ENCODE data around the gene MAP3K1.

MAP3K1 gene

DNA sequence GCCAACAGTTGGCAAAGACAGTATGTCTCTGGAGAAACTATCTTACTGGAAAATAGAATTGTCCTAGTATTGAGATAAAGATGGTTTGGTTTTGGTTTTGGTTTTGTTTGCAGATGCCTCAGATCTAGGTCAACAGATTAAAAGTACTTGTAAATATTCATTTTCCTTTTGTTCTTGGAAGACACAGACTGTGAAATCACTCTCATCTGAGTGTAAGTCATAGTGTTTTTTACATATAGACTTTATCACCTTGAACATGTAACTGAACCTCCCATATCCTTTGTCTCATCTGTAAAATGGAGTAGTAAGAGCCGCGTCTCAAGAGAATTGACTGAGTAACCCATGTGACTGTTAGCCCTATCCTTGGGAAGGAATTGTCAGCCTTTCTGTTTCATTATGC lies 34.3 kb downstream of the MAP3K1 start:
- Histone ChIP-seq H3K9me3 (ENCODE audit: control insufficient read depth, low read length) (no peaks in the 10 kb centered on the region), H3K4me3 (ENCODE audit: low read length) (no peak overlapping the region), H3K4me1 (ENCODE audit: control insufficient read depth, insufficient read depth, low read length) (peaks cover 11% of the 10 kb centered on the region), H3K27me3 (replicated peaks; ENCODE audit: control insufficient read depth, insufficient read depth, low read length) (no peaks in the 10 kb centered on the region), H3K36me3 (ENCODE audit: control insufficient read depth, insufficient read depth, low read length, severe bottlenecking) (no peaks in the 10 kb centered on the region), H3K9ac (ENCODE audit: low read length) (no peak overlapping the region)
- no peak for DNase-seq (ENCODE audit: low read depth)

DNA sequence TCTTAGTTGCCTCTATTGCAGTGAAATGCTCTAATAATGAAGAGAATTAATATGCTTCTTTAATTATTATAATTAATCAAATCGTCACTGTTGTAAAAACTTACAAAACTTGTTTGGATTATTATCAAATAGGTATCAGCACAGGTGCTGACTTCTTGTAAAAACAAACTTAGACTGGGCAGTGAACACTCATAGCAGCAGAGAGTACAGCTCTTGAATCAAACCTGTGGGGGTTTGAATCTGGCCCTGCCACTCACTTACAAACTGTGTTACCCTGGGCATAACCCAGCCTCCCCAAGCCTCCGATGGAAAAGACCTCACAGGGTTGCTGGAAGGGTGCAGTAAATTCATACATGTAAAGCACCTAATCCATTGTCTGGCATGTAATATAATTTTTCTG lies 35.1 kb downstream of the MAP3K1 start:
- no peaks in the 10 kb centered on the region for H3K36me3 ChIP-seq (ENCODE audit: control insufficient read depth, insufficient read depth, low read length, severe bottlenecking)
- no peak overlapping the region for H3K9ac ChIP-seq (ENCODE audit: low read length)
- no peaks in the 10 kb centered on the region for H3K9me3 ChIP-seq (ENCODE audit: control insufficient read depth, low read length)
- peaks cover 11% of the 10 kb centered on the region for H3K4me1 ChIP-seq (ENCODE audit: control insufficient read depth, insufficient read depth, low read length)
- H3K4me3 ChIP-seq (ENCODE audit: low read length): no peak overlapping the region
- H3K27me3 ChIP-seq (replicated peaks; ENCODE audit: control insufficient read depth, insufficient read depth, low read length): no peaks in the 10 kb centered on the region
- DNase-seq (ENCODE audit: low read depth): no peak

DNA sequence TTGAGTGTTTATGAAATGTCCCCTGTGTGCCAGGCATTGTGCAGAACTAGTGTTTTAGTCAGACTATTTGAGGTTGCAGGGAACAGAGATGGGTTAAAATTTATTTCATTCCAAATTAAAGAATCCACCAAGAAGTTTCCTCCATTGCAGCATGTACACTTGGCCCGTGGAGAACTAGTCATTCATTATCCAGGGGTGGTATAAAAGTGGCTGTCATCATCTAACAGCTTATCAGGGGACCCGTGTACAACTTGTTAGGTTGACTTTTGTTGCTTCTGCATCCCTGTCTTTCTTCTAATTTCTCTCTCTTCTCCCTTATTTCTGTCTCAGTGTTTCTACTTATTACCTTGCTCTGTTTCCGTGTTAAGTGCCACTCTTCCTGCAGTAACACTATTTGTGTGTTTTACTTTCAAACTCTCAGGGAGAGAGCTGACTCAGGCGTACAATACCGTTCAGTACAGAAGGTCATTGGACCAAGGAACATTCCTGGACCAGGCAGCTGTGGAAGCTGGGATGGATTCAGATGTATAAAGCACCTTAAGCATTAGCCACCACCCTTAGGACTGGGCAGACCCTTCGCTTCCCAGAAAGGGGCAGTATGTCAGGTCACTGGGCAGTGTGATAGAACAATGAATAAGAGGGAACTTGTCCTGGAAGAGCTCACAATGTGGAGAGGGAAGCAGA lies 36.1 kb downstream of the MAP3K1 start:
- H3K9me3 ChIP-seq (ENCODE audit: control insufficient read depth, low read length): no peaks in the 10 kb centered on the region
- H3K27me3 ChIP-seq (replicated peaks; ENCODE audit: control insufficient read depth, insufficient read depth, low read length): no peaks in the 10 kb centered on the region
- peaks cover 11% of the 10 kb centered on the region for H3K4me1 ChIP-seq (ENCODE audit: control insufficient read depth, insufficient read depth, low read length)
- no peak overlapping the region for H3K9ac ChIP-seq (ENCODE audit: low read length)
- no peaks in the 10 kb centered on the region for H3K36me3 ChIP-seq (ENCODE audit: control insufficient read depth, insufficient read depth, low read length, severe bottlenecking)
- H3K4me3 ChIP-seq (ENCODE audit: low read length): no peak overlapping the region
- no peak for DNase-seq (ENCODE audit: low read depth)

DNA sequence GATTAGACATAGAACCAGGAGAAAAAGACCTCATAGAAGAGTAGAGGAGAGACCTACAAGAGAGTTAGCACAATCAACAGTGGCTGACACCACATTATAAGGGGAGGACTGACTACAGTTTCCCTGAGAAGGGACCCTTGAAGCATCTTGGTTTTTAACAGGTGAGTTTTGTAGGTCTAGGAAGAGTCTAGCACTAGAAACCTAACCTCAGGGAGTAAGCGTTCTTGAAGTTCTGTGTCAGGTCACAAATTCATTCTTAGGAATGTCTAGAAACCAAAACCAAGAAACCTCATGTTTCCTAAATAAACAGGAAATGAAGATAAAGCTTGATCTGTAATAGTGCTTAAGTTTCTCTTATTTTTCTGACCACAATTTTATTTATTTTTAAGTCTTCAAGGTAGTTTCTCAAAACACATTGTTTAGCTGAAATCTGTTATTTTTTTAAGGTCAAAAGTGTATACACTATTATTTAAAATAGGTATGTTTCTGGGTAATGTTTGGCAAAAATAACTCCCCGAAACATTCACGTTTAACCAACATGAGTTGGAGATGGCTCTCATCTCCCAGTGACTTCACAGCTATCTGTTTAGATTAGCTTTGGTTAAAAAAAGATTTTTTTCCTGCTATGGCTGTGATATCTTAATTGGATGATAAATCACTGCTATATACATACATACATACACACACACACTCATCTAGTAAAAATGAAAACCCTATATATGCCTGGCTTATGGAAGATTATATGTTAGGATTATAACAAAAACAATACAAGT lies 37.1 kb downstream of the MAP3K1 start:
- Histone ChIP-seq H3K9ac (ENCODE audit: low read length) (no peak overlapping the region), H3K4me1 (ENCODE audit: control insufficient read depth, insufficient read depth, low read length) (peaks cover 11% of the 10 kb centered on the region), H3K9me3 (ENCODE audit: control insufficient read depth, low read length) (no peaks in the 10 kb centered on the region), H3K27me3 (replicated peaks; ENCODE audit: control insufficient read depth, insufficient read depth, low read length) (no peaks in the 10 kb centered on the region), H3K4me3 (ENCODE audit: low read length) (no peak overlapping the region), H3K36me3 (ENCODE audit: control insufficient read depth, insufficient read depth, low read length, severe bottlenecking) (no peaks in the 10 kb centered on the region)
- peak; percentile 23 for DNase-seq (ENCODE audit: low read depth)

DNA sequence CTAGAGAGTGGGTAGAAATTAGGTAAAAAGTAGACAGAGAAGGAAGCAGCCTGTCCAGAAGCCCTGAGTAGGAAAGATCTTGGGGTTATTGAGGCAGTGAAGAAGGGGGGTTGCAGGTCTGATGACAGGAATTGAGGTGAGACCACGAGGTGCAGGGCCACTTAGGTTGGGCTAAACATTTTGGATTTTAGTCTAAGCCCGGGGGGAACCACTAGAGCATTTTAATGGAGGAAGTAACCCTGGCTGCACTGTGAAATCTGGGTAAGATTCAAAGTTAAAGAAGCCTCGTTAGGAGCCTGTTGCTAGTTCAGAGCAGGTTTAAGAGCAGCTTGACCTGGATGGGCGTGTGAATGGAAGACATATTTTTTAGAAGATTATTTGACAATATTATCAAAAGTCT lies 38.3 kb downstream of the MAP3K1 start:
- Histone ChIP-seq H3K27me3 (replicated peaks; ENCODE audit: control insufficient read depth, insufficient read depth, low read length) (no peaks in the 10 kb centered on the region), H3K36me3 (ENCODE audit: control insufficient read depth, insufficient read depth, low read length, severe bottlenecking) (no peaks in the 10 kb centered on the region), H3K4me1 (ENCODE audit: control insufficient read depth, insufficient read depth, low read length) (peaks cover 11% of the 10 kb centered on the region), H3K9ac (ENCODE audit: low read length) (no peak overlapping the region), H3K4me3 (ENCODE audit: low read length) (no peak overlapping the region), H3K9me3 (ENCODE audit: control insufficient read depth, low read length) (no peaks in the 10 kb centered on the region)
- DNase-seq (ENCODE audit: low read depth): no peak

DNA sequence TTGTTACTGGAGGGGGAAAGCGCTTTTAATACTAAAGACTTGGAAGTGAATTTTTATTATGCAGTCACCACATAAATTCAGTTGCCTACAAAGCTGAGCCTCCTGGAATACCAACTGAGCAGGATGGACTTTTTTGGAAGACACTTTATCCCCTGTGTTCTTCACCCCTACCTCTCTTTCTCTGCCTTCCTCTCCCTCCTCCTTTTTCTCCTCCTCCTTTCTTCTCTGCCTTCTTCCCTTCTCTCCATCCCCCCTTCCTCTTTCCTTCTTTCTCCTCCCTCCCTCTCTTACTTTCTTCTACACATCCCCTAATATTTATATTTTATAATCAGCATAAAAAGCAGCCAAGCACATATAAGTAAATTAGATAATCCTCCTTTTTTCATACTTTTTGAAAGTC lies 39.6 kb downstream of the MAP3K1 start:
- H3K27me3 ChIP-seq (replicated peaks; ENCODE audit: control insufficient read depth, insufficient read depth, low read length): no peaks in the 10 kb centered on the region
- H3K9ac ChIP-seq (ENCODE audit: low read length): no peak overlapping the region
- peaks cover 11% of the 10 kb centered on the region for H3K4me1 ChIP-seq (ENCODE audit: control insufficient read depth, insufficient read depth, low read length)
- H3K36me3 ChIP-seq (ENCODE audit: control insufficient read depth, insufficient read depth, low read length, severe bottlenecking): no peaks in the 10 kb centered on the region
- no peak for DNase-seq (ENCODE audit: low read depth)
- no peak overlapping the region for H3K4me3 ChIP-seq (ENCODE audit: low read length)
- no peaks in the 10 kb centered on the region for H3K9me3 ChIP-seq (ENCODE audit: control insufficient read depth, low read length)

DNA sequence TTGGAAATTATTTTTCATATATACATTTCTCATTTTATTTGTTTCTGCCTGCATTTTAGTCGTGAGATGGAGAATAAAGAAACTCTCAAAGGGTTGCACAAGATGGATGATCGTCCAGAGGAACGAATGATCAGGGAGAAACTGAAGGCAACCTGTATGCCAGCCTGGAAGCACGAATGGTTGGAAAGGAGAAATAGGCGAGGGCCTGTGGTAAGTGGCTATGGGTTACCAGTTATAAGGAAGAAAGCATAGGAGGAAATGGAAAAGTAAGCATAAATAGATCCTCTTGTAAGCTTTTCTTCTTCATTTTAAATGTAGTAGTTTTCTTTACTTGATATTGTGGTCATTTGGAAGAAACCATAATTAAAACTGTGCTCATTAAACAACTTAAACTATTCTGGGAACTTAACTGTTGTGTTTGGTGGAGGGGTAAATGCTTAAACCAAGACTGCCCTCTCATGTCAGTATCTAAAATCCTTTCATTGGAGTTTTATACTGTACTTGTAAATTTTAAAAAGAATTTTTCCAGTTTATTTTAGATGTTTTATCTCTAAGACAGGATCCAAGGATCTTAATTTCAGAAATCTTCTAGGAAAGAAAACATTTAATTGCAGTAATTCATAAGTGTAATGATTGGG lies 41.3 kb downstream of the MAP3K1 start:
- Histone ChIP-seq H3K27me3 (replicated peaks; ENCODE audit: control insufficient read depth, insufficient read depth, low read length) (no peaks in the 10 kb centered on the region), H3K9me3 (ENCODE audit: control insufficient read depth, low read length) (no peaks in the 10 kb centered on the region), H3K4me3 (ENCODE audit: low read length) (no peak overlapping the region), H3K36me3 (ENCODE audit: control insufficient read depth, insufficient read depth, low read length, severe bottlenecking) (no peaks in the 10 kb centered on the region), H3K9ac (ENCODE audit: low read length) (no peak overlapping the region), H3K4me1 (ENCODE audit: control insufficient read depth, insufficient read depth, low read length) (peaks cover 9% of the 10 kb centered on the region)
- DNase-seq (ENCODE audit: low read depth): no peak

DNA sequence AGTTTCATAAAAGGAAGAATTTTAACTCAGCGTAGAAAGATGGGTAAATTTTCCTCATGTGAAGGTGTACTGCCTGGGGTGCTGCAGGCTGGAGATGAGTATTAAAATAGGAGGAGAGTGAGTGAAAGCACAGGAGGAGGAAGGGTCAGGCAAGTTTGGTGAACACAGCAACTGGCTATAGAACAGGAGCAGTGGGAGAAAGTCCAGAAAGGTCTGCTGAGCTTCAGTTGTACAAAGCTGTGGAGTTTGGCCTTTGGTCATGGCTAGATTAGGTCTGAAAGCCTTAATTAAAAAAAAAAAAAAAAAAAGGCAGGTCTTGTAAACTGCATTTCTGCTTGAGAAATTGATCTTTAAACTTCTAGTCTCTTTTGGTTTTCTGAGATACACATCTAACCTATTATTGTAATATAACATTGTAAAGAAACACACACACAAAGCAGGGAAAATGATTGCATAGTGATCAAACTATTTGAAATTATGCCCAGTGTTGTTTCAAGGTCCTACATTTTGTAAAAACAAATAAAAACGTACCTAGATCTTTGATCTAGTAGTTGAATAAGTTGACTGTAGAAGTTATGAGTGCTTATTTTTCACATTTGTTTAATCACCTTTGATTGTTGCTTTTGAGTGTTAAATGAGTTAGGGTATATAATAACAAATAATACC lies 43.6 kb downstream of the MAP3K1 start:
- H3K27me3 ChIP-seq (replicated peaks; ENCODE audit: control insufficient read depth, insufficient read depth, low read length): no peaks in the 10 kb centered on the region
- H3K9ac ChIP-seq (ENCODE audit: low read length): no peak overlapping the region
- DNase-seq (ENCODE audit: low read depth): no peak
- H3K36me3 ChIP-seq (ENCODE audit: control insufficient read depth, insufficient read depth, low read length, severe bottlenecking): peaks cover 4% of the 10 kb centered on the region
- H3K9me3 ChIP-seq (ENCODE audit: control insufficient read depth, low read length): no peaks in the 10 kb centered on the region
- no peak overlapping the region for H3K4me3 ChIP-seq (ENCODE audit: low read length)
- H3K4me1 ChIP-seq (ENCODE audit: control insufficient read depth, insufficient read depth, low read length): peaks cover 3% of the 10 kb centered on the region

DNA sequence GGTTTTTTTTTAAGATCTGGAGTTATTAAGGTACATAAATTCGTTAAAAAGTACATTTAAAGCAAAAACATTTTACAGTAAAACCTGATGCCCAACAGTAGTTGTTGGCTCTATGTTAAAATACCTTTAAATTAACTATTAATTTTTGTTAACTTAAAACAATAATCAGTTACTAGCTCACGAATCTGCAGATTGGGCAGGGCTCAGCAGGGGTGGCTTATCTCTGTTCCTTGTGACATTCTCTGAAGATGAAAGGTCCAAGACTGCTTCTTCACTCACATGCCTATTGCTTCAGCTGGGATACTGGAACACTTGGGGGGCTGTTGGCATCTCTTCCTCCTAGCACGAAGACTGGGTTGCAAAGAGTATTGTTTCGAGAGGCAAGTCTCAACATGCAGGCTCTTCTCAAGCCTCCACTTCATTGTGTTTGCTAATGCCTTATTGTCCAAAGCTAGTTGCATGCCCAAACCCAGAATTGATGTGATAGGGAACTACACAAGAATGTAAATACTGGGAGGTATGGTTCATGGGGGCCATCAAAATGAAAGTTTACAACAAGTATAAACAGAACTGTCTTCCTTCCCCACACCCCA lies 46.6 kb downstream of the MAP3K1 start:
- DNase-seq (ENCODE audit: low read depth): no peak
- Histone ChIP-seq H3K9me3 (ENCODE audit: control insufficient read depth, low read length) (no peaks in the 10 kb centered on the region), H3K9ac (ENCODE audit: low read length) (no peak overlapping the region), H3K4me1 (ENCODE audit: control insufficient read depth, insufficient read depth, low read length) (no peaks in the 10 kb centered on the region), H3K4me3 (ENCODE audit: low read length) (no peak overlapping the region), H3K27me3 (replicated peaks; ENCODE audit: control insufficient read depth, insufficient read depth, low read length) (no peaks in the 10 kb centered on the region), H3K36me3 (ENCODE audit: control insufficient read depth, insufficient read depth, low read length, severe bottlenecking) (peaks cover 11% of the 10 kb centered on the region)

DNA sequence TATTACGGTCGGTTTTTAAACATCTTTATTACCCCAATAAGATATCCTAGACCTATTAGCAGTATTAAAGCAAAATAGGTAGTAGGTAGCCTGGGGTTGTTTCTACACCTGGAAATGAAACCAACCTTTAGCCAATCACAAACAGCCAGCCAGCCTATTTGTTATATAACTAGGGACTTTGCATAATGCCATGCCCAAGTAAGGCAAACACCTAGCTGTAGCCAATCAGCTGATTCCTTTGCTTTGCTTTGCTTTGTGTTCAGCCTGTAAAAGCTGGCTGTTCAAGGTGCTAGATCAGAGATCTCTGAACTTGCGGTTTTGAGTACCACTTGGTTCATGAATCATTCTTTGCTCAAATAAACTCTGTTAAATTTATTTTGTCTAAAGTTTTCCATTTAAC lies 47.6 kb downstream of the MAP3K1 start:
- DNase-seq (ENCODE audit: low read depth): no peak
- Histone ChIP-seq H3K9me3 (ENCODE audit: control insufficient read depth, low read length) (no peaks in the 10 kb centered on the region), H3K9ac (ENCODE audit: low read length) (no peak overlapping the region), H3K4me1 (ENCODE audit: control insufficient read depth, insufficient read depth, low read length) (no peaks in the 10 kb centered on the region), H3K36me3 (ENCODE audit: control insufficient read depth, insufficient read depth, low read length, severe bottlenecking) (peaks cover 11% of the 10 kb centered on the region), H3K27me3 (replicated peaks; ENCODE audit: control insufficient read depth, insufficient read depth, low read length) (no peaks in the 10 kb centered on the region), H3K4me3 (ENCODE audit: low read length) (no peak overlapping the region)

DNA sequence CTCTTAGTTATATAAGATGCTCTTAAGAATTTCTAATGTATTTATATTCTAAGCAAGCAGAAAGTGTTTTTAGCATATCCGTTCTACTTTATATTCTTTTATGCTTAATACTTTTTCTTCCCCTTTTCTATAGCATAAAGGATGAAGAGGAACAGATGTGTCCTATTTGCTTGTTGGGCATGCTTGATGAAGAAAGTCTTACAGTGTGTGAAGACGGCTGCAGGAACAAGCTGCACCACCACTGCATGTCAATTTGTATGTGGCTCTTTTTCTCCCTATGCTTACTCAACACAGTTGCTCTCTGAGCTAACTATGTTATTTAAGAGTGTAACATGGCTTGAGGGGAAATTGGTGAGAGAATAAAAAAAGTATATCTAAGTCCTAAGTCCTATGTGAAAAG lies 56.4 kb downstream of the MAP3K1 start:
- H3K9ac ChIP-seq (ENCODE audit: low read length): no peak overlapping the region
- peaks cover 44% of the 10 kb centered on the region for H3K36me3 ChIP-seq (ENCODE audit: control insufficient read depth, insufficient read depth, low read length, severe bottlenecking)
- DNase-seq (ENCODE audit: low read depth): no peak
- no peaks in the 10 kb centered on the region for H3K9me3 ChIP-seq (ENCODE audit: control insufficient read depth, low read length)
- H3K27me3 ChIP-seq (replicated peaks; ENCODE audit: control insufficient read depth, insufficient read depth, low read length): no peaks in the 10 kb centered on the region
- H3K4me3 ChIP-seq (ENCODE audit: low read length): no peak overlapping the region
- no peaks in the 10 kb centered on the region for H3K4me1 ChIP-seq (ENCODE audit: control insufficient read depth, insufficient read depth, low read length)
